KOPT-K1 (cell line): ENCODE results near the gene MAPK8IP2.

Source experiments
- H3K27ac ChIP-seq: fragments of 200-600 bp; sonication (generic); 2 replicates; pipeline ENCODE4 v1.5.1; 2016; ENCODE audit warnings: antibody characterized with exemption, mild to moderate bottlenecking, low read depth, low read length; ENCODE audit not compliant: poor library complexity, severe bottlenecking
- H3K36me3 ChIP-seq: fragments of 200-600 bp; sonication (generic); 2 replicates; pipeline ENCODE4 v1.5.1; 2017; ENCODE audit warnings: antibody characterized with exemption, mild to moderate bottlenecking, low read length, moderate library complexity; ENCODE audit not compliant: insufficient read depth
- H3K9me3 ChIP-seq: fragments of 200-600 bp; sonication (generic); 2 replicates; pipeline ENCODE4 v1.5.1; 2017; ENCODE audit warnings: antibody characterized with exemption, low read length, mild to moderate bottlenecking; ENCODE audit not compliant: insufficient read depth, poor library complexity, severe bottlenecking

Gene MAPK8IP2

GRCh38 chr22:50600538-50600937 lies at the start of gene MAPK8IP2:
TSS of gene MAPK8IP2 (plus strand) at chr22:50600793. CDS start at chr22:50600819, 26 bp downstream.
- no peaks in the 10 kb centered on the region for H3K9me3 ChIP-seq
- H3K36me3 ChIP-seq, result no peaks in the 10 kb centered on the region
- no peak within 1 kb of the TSS for H3K27ac ChIP-seq

GRCh38 chr22:50551160-50551752 lies 49.3 kb upstream of the MAPK8IP2 start:
- Histone ChIP-seq H3K27ac (no peak overlapping the region), H3K36me3 (no peaks in the 10 kb centered on the region), H3K9me3 (no peaks in the 10 kb centered on the region)

GRCh38 chr22:50553310-50553709 lies 47.3 kb upstream of the MAPK8IP2 start:
- Histone ChIP-seq H3K27ac (no peak overlapping the region), H3K9me3 (no peaks in the 10 kb centered on the region), H3K36me3 (no peaks in the 10 kb centered on the region)

GRCh38 chr22:50556703-50557102 lies 43.9 kb upstream of the MAPK8IP2 start:
- H3K27ac ChIP-seq, result no peak overlapping the region
- no peaks in the 10 kb centered on the region for H3K36me3 ChIP-seq
- no peaks in the 10 kb centered on the region for H3K9me3 ChIP-seq

GRCh38 chr22:50560034-50560433 lies 40.6 kb upstream of the MAPK8IP2 start:
- Histone ChIP-seq H3K9me3 (no peaks in the 10 kb centered on the region), H3K36me3 (no peaks in the 10 kb centered on the region), H3K27ac (no peak overlapping the region)

GRCh38 chr22:50561401-50562358 lies 38.9 kb upstream of the MAPK8IP2 start:
- Histone ChIP-seq H3K36me3 (no peaks in the 10 kb centered on the region), H3K9me3 (no peaks in the 10 kb centered on the region), H3K27ac (no peak overlapping the region)

- Histone ChIP-seq H3K36me3 (peaks cover 4% of the 10 kb centered on the region; the same call in 1 of the 2 replicates), H3K27ac (no peak within 1 kb of the TSS), H3K9me3 (no peaks in the 10 kb centered on the region)
These were observed 37.8 kb upstream of the MAPK8IP2 start, which contains the start of gene SYCE3 for GRCh38 chr22:50562523-50563412. TSS of gene SYCE3 (minus strand) at chr22:50562919. CDS start at chr22:50556405, 6,514 bp downstream.

- Histone ChIP-seq H3K36me3 (peaks cover 12% of the 10 kb centered on the region), H3K9me3 (no peaks in the 10 kb centered on the region), H3K27ac (no peak overlapping the region)
These were observed 37.0 kb upstream of the MAPK8IP2 start for GRCh38 chr22:50563413-50564160.

- Histone ChIP-seq H3K36me3 (peaks cover 19% of the 10 kb centered on the region), H3K9me3 (no peaks in the 10 kb centered on the region), H3K27ac (no peak overlapping the region)
These were observed 36.3 kb upstream of the MAPK8IP2 start for GRCh38 chr22:50564289-50564688.

GRCh38 chr22:50567721-50568252 lies 32.8 kb upstream of the MAPK8IP2 start:
- Histone ChIP-seq H3K9me3 (no peaks in the 10 kb centered on the region), H3K36me3 (peaks cover 54% of the 10 kb centered on the region), H3K27ac (no peak overlapping the region)

GRCh38 chr22:50568626-50569025 lies 32.0 kb upstream of the MAPK8IP2 start:
- peaks cover 62% of the 10 kb centered on the region for H3K36me3 ChIP-seq
- H3K27ac ChIP-seq, result no peak overlapping the region
- H3K9me3 ChIP-seq, result no peaks in the 10 kb centered on the region

- Histone ChIP-seq H3K9me3 (no peaks in the 10 kb centered on the region), H3K27ac (no peak overlapping the region), H3K36me3 (peaks cover 67% of the 10 kb centered on the region)
These were observed 31.5 kb upstream of the MAPK8IP2 start for GRCh38 chr22:50569041-50569459.

- H3K36me3 ChIP-seq, result peaks cover 75% of the 10 kb centered on the region
- H3K27ac ChIP-seq, result no peak overlapping the region
- no peaks in the 10 kb centered on the region for H3K9me3 ChIP-seq
These were observed 30.6 kb upstream of the MAPK8IP2 start for GRCh38 chr22:50569896-50570535.

GRCh38 chr22:50570861-50571260 lies 29.7 kb upstream of the MAPK8IP2 start:
- Histone ChIP-seq H3K36me3 (peaks cover 83% of the 10 kb centered on the region), H3K9me3 (no peaks in the 10 kb centered on the region), H3K27ac (no peak overlapping the region)
